NCI-H524 (cell line): ENCODE measurements around the gene APBB2.

Experiments
- DNase-seq, 2 experiments: peaks; one replicate each; lab custom pipeline; 2025; lab: John Stamatoyannopoulos, UW

Gene APBB2

GRCh38 chr4:40856840-40857362 is 357.4 kb downstream of the APBB2 start:
- peak; percentile 59 to 82 for DNase-seq

GRCh38 chr4:40856277-40856839 is 358.0 kb downstream of the APBB2 start:
- peak; percentile 25 to 40 for DNase-seq

GRCh38 chr4:40850496-40850895 is 363.8 kb downstream of the APBB2 start:
- DNase-seq: no peak

- no peak for DNase-seq
Measured at GRCh38 chr4:40848940-40849339, 365.4 kb downstream of the APBB2 start.

GRCh38 chr4:40848251-40848650 is 366.1 kb downstream of the APBB2 start:
- no peak for DNase-seq

GRCh38 chr4:40846532-40846931 is 367.8 kb downstream of the APBB2 start:
- DNase-seq: no peak

GRCh38 chr4:40845154-40845835 is 369.0 kb downstream of the APBB2 start:
- DNase-seq: no peak

GRCh38 chr4:40844261-40844660 is 370.1 kb downstream of the APBB2 start:
- DNase-seq: no peak

- peak; percentile 2 to 14 for DNase-seq
Measured at GRCh38 chr4:40843696-40844095, 370.6 kb downstream of the APBB2 start.

- DNase-seq: no peak
Measured at GRCh38 chr4:40842725-40843423, 371.5 kb downstream of the APBB2 start.

- DNase-seq: no peak
Measured at GRCh38 chr4:40842318-40842717, 372.0 kb downstream of the APBB2 start.

GRCh38 chr4:40840985-40841571 is 373.3 kb downstream of the APBB2 start:
- peak; percentile 70 to 83 for DNase-seq

- DNase-seq: no peak
Measured at GRCh38 chr4:40840255-40840984, 373.9 kb downstream of the APBB2 start.

- no peak for DNase-seq
Measured at GRCh38 chr4:40838742-40839141, 375.6 kb downstream of the APBB2 start.

GRCh38 chr4:40837094-40837870 is 377.1 kb downstream of the APBB2 start:
- DNase-seq: no peak

GRCh38 chr4:40833212-40833611 is 381.1 kb downstream of the APBB2 start:
- no peak for DNase-seq

GRCh38 chr4:40832175-40832574 is 382.2 kb downstream of the APBB2 start:
- no peak for DNase-seq

- DNase-seq: no peak
Measured at GRCh38 chr4:40831146-40831907, 383.0 kb downstream of the APBB2 start.

- no peak for DNase-seq
Measured at GRCh38 chr4:40829586-40829985, 384.8 kb downstream of the APBB2 start.

- DNase-seq: no peak
Measured at GRCh38 chr4:40828661-40829060, 385.7 kb downstream of the APBB2 start.
